WERI-Rb-1 (cell line): ENCODE measurements around the gene ZNF443.

Source experiments
- DNase-seq: peaks from one replicate; pipeline ENCODE4 v3.0.0-alpha.2; 2020
- H3K27ac ChIP-seq: fragments of 250-450 bp; sonication (Bioruptor Pico); 2 replicates; pipeline ENCODE4 v1.5.1; 2020; ENCODE audit warnings: mild to moderate bottlenecking, moderate library complexity
- H3K27me3 ChIP-seq: fragments of 250-450 bp; sonication (Bioruptor Pico); 2 replicates; pipeline ENCODE4 v1.5.1; 2021; ENCODE audit warnings: mild to moderate bottlenecking, low read depth, moderate library complexity; ENCODE audit not compliant: insufficient read depth, severe bottlenecking
- H3K36me3 ChIP-seq: fragments of 250-450 bp; sonication (Bioruptor Pico); 2 replicates; pipeline ENCODE4 v1.5.1; 2020; ENCODE audit warnings: mild to moderate bottlenecking, moderate library complexity
- H3K4me3 ChIP-seq: 2 replicates; pipeline ENCODE4 v1.5.1; 2011; ENCODE audit warnings: low read depth, mild to moderate bottlenecking, control low read depth, low read length
- H3K9me3 ChIP-seq: fragments of 250-450 bp; sonication (Bioruptor Pico); 2 replicates; pipeline ENCODE4 v1.5.1; 2021; ENCODE audit warnings: mild to moderate bottlenecking, moderate library complexity; ENCODE audit not compliant: severe bottlenecking
- TF ChIP-seq, protein P1 (sequence below): IDR thresholded peaks from 2 replicates; pipeline ENCODE4 v1.5.1; 2011; ENCODE audit warnings: low read depth, mild to moderate bottlenecking, control low read depth, inconsistent platforms, low read length

ZNF443 gene

DNA sequence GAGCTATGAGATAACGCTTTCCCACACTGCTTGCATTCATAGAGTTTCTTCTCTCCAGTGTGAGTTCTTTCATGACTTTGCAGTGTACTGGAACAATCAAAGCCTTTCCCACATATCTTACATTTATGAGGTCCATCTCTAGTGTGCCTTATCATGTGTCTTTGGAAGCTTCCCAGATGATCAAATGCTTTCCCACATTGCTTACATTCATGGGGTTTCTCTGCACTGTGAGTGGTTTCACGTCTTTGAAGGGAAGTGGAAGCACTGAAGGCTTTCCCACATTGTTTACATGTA is 60.4 kb downstream of the ZNF443 start:
- Histone ChIP-seq H3K27me3 (no peaks in the 10 kb centered on the region), H3K9me3 (peaks cover 7% of the 10 kb centered on the region), H3K36me3 (no peaks in the 10 kb centered on the region; the same call in 1 of the 2 replicates), H3K27ac (no peak overlapping the region), H3K4me3 (no peak overlapping the region)
- TF ChIP-seq, protein P1, sequence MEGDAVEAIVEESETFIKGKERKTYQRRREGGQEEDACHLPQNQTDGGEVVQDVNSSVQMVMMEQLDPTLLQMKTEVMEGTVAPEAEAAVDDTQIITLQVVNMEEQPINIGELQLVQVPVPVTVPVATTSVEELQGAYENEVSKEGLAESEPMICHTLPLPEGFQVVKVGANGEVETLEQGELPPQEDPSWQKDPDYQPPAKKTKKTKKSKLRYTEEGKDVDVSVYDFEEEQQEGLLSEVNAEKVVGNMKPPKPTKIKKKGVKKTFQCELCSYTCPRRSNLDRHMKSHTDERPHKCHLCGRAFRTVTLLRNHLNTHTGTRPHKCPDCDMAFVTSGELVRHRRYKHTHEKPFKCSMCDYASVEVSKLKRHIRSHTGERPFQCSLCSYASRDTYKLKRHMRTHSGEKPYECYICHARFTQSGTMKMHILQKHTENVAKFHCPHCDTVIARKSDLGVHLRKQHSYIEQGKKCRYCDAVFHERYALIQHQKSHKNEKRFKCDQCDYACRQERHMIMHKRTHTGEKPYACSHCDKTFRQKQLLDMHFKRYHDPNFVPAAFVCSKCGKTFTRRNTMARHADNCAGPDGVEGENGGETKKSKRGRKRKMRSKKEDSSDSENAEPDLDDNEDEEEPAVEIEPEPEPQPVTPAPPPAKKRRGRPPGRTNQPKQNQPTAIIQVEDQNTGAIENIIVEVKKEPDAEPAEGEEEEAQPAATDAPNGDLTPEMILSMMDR, result no peak
- no peak for DNase-seq

DNA sequence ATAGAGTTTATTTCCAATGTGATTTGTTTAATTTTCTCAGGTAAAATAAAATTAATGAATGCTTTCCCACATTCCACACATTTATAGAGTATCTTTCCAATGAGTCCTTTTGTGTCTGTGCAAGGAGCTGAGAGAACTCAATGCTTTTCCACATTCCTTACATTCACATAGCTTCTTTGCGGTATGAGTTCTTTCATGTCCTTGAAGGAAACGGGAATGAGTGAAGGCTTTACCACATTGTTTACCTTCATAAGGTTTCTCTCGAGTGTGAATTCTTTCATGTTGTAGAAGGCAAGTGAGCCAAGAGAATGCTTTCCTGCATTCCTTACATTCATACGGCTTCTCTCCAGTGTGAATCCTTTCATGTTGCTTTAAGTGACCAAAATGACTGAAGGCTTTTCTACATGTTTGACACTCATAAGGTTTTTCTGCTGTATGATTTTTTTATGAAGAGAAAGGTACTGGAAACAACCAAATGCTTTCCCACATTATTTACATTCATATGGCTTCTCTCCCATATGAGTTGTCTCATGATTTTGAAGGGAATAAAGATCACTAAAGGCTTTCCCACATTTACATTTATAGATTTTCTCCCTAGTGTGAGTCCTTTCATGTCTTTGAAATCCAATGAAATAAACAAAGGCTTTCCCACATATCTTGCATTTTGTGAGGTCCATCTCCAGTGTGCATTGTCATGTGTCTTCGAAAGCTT is 60.9 kb downstream of the ZNF443 start:
- DNase-seq, result no peak
- no peak overlapping the region for H3K27ac ChIP-seq
- no peaks in the 10 kb centered on the region for H3K27me3 ChIP-seq
- TF ChIP-seq, protein P1, result no peak
- H3K36me3 ChIP-seq, result no peaks in the 10 kb centered on the region; the same call in 1 of the 2 replicates
- peaks cover 7% of the 10 kb centered on the region for H3K9me3 ChIP-seq
- H3K4me3 ChIP-seq, result no peak overlapping the region
